ENCODE results near the gene NANOS2.

Gene NANOS2

GRCh38 chr19:45913874-45914830 lies at the start of gene NANOS2:
Gene NANOS2, minus strand, starts transcription at chr19:45914778. Its CDS starts 85 bp downstream, at chr19:45914693.
- no peak for TF ChIP-seq ZFX (IDR thresholded peaks at IDR 0.05; ENCODE audit: borderline replicate concordance)
- peak; percentile 33 for TF ChIP-seq CTCF (IDR thresholded peaks at IDR 0.05)
- no peak within 1 kb of the TSS for H3K27ac ChIP-seq

- no peak for TF ChIP-seq ZFX (IDR thresholded peaks at IDR 0.05; ENCODE audit: borderline replicate concordance)
- no peak for TF ChIP-seq CTCF (IDR thresholded peaks at IDR 0.05)
These were observed 47.4 kb upstream of the NANOS2 start for GRCh38 chr19:45962021-45962420.

GRCh38 chr19:45960595-45961235 lies 46.1 kb upstream of the NANOS2 start:
- H3K27ac ChIP-seq: no peak overlapping the region
- TF ChIP-seq ZFX (IDR thresholded peaks at IDR 0.05; ENCODE audit: borderline replicate concordance) (no peak), CTCF (IDR thresholded peaks at IDR 0.05) (peak; percentile 24; the same call in 1 of the 2 replicates)

More at GRCh38 chr19:45962021-45962420, 47.4 kb upstream of the NANOS2 start:
- no peak overlapping the region for H3K27ac ChIP-seq

GRCh38 chr19:45959517-45960025 lies 45.0 kb upstream of the NANOS2 start:
- no peak for TF ChIP-seq CTCF (IDR thresholded peaks at IDR 0.05)
- TF ChIP-seq ZFX (IDR thresholded peaks at IDR 0.05; ENCODE audit: borderline replicate concordance): no peak
- H3K27ac ChIP-seq: no peak overlapping the region

- H3K27ac ChIP-seq: no peak overlapping the region
- TF ChIP-seq ZFX (IDR thresholded peaks at IDR 0.05; ENCODE audit: borderline replicate concordance): no peak
- no peak for TF ChIP-seq CTCF (IDR thresholded peaks at IDR 0.05)
These were observed 44.4 kb upstream of the NANOS2 start for GRCh38 chr19:45958769-45959516.

- TF ChIP-seq CTCF (IDR thresholded peaks at IDR 0.05) (no peak), ZFX (IDR thresholded peaks at IDR 0.05; ENCODE audit: borderline replicate concordance) (no peak)
- H3K27ac ChIP-seq: no peak overlapping the region
These were observed 43.7 kb upstream of the NANOS2 start for GRCh38 chr19:45958320-45958719.

Measured in 22Rv1 (cell line).